K562 (cell line): ENCODE results near the gene PPCDC. TPM values are rescaled to one million over a fixed set of nuclear protein-coding genes. Genes with fewer than 3 reads are reported as not detected.

Experiments
- CEBPZ ChIP-seq: fragments of 150-350 bp; IDR thresholded peaks from 2 replicates; pipeline ENCODE4 v1.6.1; 2014; ENCODE audit warnings: low read depth, mild to moderate bottlenecking, low read length, borderline replicate concordance
- EHMT2 ChIP-seq: fragments of 450-650 bp; IDR thresholded peaks from 2 replicates; pipeline ENCODE4 v1.6.1; 2018; ENCODE audit warnings: antibody characterized with exemption
- GATAD2B ChIP-seq: fragments of 450-650 bp; IDR thresholded peaks from 2 replicates; pipeline ENCODE4 v1.6.1; 2017; ENCODE audit warnings: mild to moderate bottlenecking, borderline replicate concordance
- GTF2B ChIP-seq: IDR thresholded peaks from 2 replicates; pipeline ENCODE4 v1.6.1; 2011; ENCODE audit not compliant: insufficient read length; ENCODE audit errors: extremely low read depth
- HINFP ChIP-seq: fragments of 450-650 bp; conservative IDR thresholded peaks from 2 replicates; pipeline ENCODE4 v1.6.1; 2016; ENCODE audit warnings: missing genetic modification characterization, low read depth, mild to moderate bottlenecking, control low read depth, missing compliant biosample characterization
- MITF ChIP-seq: IDR thresholded peaks from 2 replicates; pipeline ENCODE4 v1.6.1; 2014; ENCODE audit warnings: antibody characterized with exemption
- MTA2 ChIP-seq: fragments of 450-650 bp; IDR thresholded peaks from 2 replicates; pipeline ENCODE4 v1.6.1; 2016; ENCODE audit warnings: low read depth
- NFYB ChIP-seq: IDR thresholded peaks from 2 replicates; pipeline ENCODE4 v1.6.1; 2011; ENCODE audit warnings: mild to moderate bottlenecking, moderate library complexity; ENCODE audit not compliant: insufficient read length; ENCODE audit errors: extremely low read depth
- PCBP1 ChIP-seq: fragments of 200-400 bp; formaldehyde crosslinking; IDR thresholded peaks from 2 replicates; pipeline ENCODE4 v1.6.1; 2018; ENCODE audit warnings: mild to moderate bottlenecking, low read depth, low read length; ENCODE audit not compliant: poor library complexity, severe bottlenecking
- POLR3A ChIP-seq: IDR thresholded peaks from 2 replicates; pipeline ENCODE4 v1.6.1; 2011; ENCODE audit warnings: borderline replicate concordance, mild to moderate bottlenecking, moderate library complexity; ENCODE audit not compliant: insufficient read length, insufficient read depth; ENCODE audit errors: extremely low read depth
- PREB ChIP-seq: sonication (generic); formaldehyde crosslinking; IDR thresholded peaks from 2 replicates; pipeline ENCODE4 v1.8.1; 2023; ENCODE audit warnings: mild to moderate bottlenecking, missing genetic modification reagents
- RB1 ChIP-seq: fragments of 450-650 bp; IDR thresholded peaks from 2 replicates; pipeline ENCODE4 v1.6.1; 2017; ENCODE audit warnings: low read depth, mild to moderate bottlenecking
- SMAD4 ChIP-seq: fragments of 250-450 bp; sonication (Bioruptor Pico); conservative IDR thresholded peaks from 2 replicates; pipeline ENCODE4 v1.8.0; 2021; ENCODE audit warnings: inconsistent platforms, mild to moderate bottlenecking, moderate library complexity
- ZBTB8A ChIP-seq: fragments of 450-650 bp; IDR thresholded peaks from 2 replicates; pipeline ENCODE4 v1.6.1; 2018; ENCODE audit warnings: mild to moderate bottlenecking, moderate library complexity; ENCODE audit not compliant: partially characterized antibody
- ZNF3 ChIP-seq: fragments of 250-450 bp; sonication (Bioruptor Pico); IDR thresholded peaks from 2 replicates; pipeline ENCODE4 v1.5.0; 2021; ENCODE audit warnings: mild to moderate bottlenecking, moderate library complexity
- ZNF431 ChIP-seq: sonication (generic); formaldehyde crosslinking; IDR thresholded peaks from 2 replicates; pipeline ENCODE4 v1.8.0; 2022; ENCODE audit warnings: mild to moderate bottlenecking, missing genetic modification reagents
- ZNF764 ChIP-seq: fragments of 250-450 bp; sonication (Bioruptor Pico); IDR thresholded peaks from 2 replicates; pipeline ENCODE4 v1.4.0; 2020; ENCODE audit warnings: low read depth, mild to moderate bottlenecking, moderate library complexity
- polyA plus RNA-seq, 8 experiments: library from polyadenylated mRNA; depleted of rRNA in 4 of 8; stranded (reverse) in 5 of 8; unstranded in 3 of 8; fragments of >200 nt; fragmentation: Nextera tagmentation in 2 of 8; fragmentation: Illumina TruSeq in 1 of 8; extraction: Ambion mirVana in 2 of 8; extraction: Trizol in 1 of 8; gene quantifications; 2 replicates each; pipeline versions ENCODE4 v1.2.1 to v1.2.3, GENCODE V29; 2011 to 2014; ENCODE audit warnings: inconsistent platforms in 1 of 8, missing spikeins in 1 of 8
- total RNA-seq, 7 experiments: library from RNA; depleted of rRNA in 6 of 7; stranded (reverse); fragments of >200 nt in 6 of 7; fragmentation: Illumina TruSeq in 2 of 7; extraction: Trizol in 2 of 7; gene quantifications; 2 replicates each; pipeline versions ENCODE4 v1.2.1 to v1.2.3, GENCODE V29; 2011 to 2021; ENCODE audit warnings: low replicate concordance in 1 of 7

The PPCDC gene
- total and polyA plus RNA-seq, 9 of the 15 experiments (the other 6 are each of a cell fraction or from before 2014, with no cell fraction given) = 10.9 to 53.6 (median 16.7) TPM

- TF ChIP-seq ZNF764 (CRISPR knock-in tag) = no peak
- TF ChIP-seq RB1 = peak; percentile 68; the same call in 1 of the 2 replicates
- no peak for TF ChIP-seq PREB (CRISPR knock-in tag)
- TF ChIP-seq GATAD2B = no peak
- TF ChIP-seq SMAD4 (CRISPR knock-in tag) = peak; percentile 85
- no peak for TF ChIP-seq POLR3A
- peak; percentile 67 for TF ChIP-seq ZNF431 (CRISPR knock-in tag)
- TF ChIP-seq PCBP1 = no peak
- TF ChIP-seq EHMT2 = no peak
- TF ChIP-seq HINFP = peak; percentile 36; the same call in 1 of the 2 replicates
- no peak for TF ChIP-seq ZBTB8A
- no peak for TF ChIP-seq ZNF3 (CRISPR knock-in tag)
- TF ChIP-seq NFYB = no peak
- TF ChIP-seq MTA2 = no peak
- peak; percentile 39; the same call in 1 of the 2 replicates for TF ChIP-seq MITF
- TF ChIP-seq CEBPZ = no peak
- no peak for TF ChIP-seq GTF2B
Measured at GRCh38 chr15:75043509-75044257, 20.3 kb downstream of the PPCDC start (continued).
